Suprapubic skin (tissue), 4 donors: ENCODE data around the gene TMBIM4.

Experiments used
- CTCF ChIP-seq, 2 donors: fragments of 200-600 bp in 1 of 2; fragments of 450-650 bp in 1 of 2; sonication (generic) in 1 of 2; IDR thresholded peaks; one replicate each; pipeline ENCODE4 v1.5.1; 2016 to 2019; ENCODE audit warnings: antibody characterized with exemption in 2 of 2, mild to moderate bottlenecking in 1 of 2, moderate library complexity in 1 of 2
- EP300 ChIP-seq: sonication (generic); formaldehyde crosslinking; IDR thresholded peaks from one replicate; pipeline ENCODE4 v1.6.1; 2017; ENCODE audit warnings: antibody characterized with exemption
- POLR2A ChIP-seq, 2 donors: fragments of 450-650 bp; IDR thresholded peaks; one replicate each; pipeline ENCODE4 v1.6.1; 2017; ENCODE audit warnings: antibody characterized with exemption in 2 of 2, mild to moderate bottlenecking in 2 of 2, moderate library complexity in 2 of 2
- POLR2AphosphoS5 ChIP-seq, 3 donors: sonication (generic); formaldehyde crosslinking; IDR thresholded peaks; one replicate each; pipeline ENCODE4 v1.6.1; 2017; ENCODE audit warnings: antibody characterized with exemption in 3 of 3

- TF ChIP-seq POLR2A (IDR thresholded peaks at IDR 0.05) (no peak), POLR2AphosphoS5 (IDR thresholded peaks at IDR 0.05) (no peak), CTCF (IDR thresholded peaks at IDR 0.05) (no peak), EP300 (no peak)
Measured at GRCh38 chr12:66108386-66108785, 61.4 kb downstream of the TMBIM4 start.
